Activated naive CD8-positive, alpha-beta T cell treated with anti-CD3 and anti-CD28 coated beads, Interleukin-2, amount 50 U/mL, for 24 hours (primary cell): Measurements from ENCODE around the gene RAPGEF2.
"Not testable (repeated sequence)": the region's sequence is repeated elsewhere in the genome, so short reads cannot be mapped to it uniquely, and the experiment has no call there.

ENCODE experiments used
- ATAC-seq: fragments of 150-1000 bp; cut with Tn5 transposase; one replicate; pipeline ENCODE4 v1.10.0; 2021
- DNase-seq: peaks from one replicate; pipeline ENCODE4 v3.0.0; 2021
- H3K27ac Mint-ChIP-seq: one replicate; pipeline ENCODE4 v1.8.0; 2021; ENCODE audit warnings: mild to moderate bottlenecking, mixed read lengths
- H3K27me3 Mint-ChIP-seq: one replicate; pipeline ENCODE4 v1.8.0; 2021; ENCODE audit warnings: mixed read lengths
- H3K36me3 Mint-ChIP-seq: one replicate; pipeline ENCODE4 v1.8.0; 2021; ENCODE audit warnings: low read depth, mixed read lengths
- H3K4me1 Mint-ChIP-seq: one replicate; pipeline ENCODE4 v1.8.0; 2021; ENCODE audit warnings: mixed read lengths
- H3K4me3 Mint-ChIP-seq: one replicate; pipeline ENCODE4 v1.8.0; 2021; ENCODE audit warnings: mild to moderate bottlenecking, moderate library complexity, mixed read lengths
- H3K9me3 Mint-ChIP-seq: one replicate; pipeline ENCODE4 v1.8.0; 2021; ENCODE audit warnings: mixed read lengths

RAPGEF2 gene

GRCh38 chr4:159175989-159176375 is 73.1 kb downstream of the RAPGEF2 start:
- H3K36me3 Mint-ChIP-seq: no peaks in the 10 kb centered on the region
- ATAC-seq (no peak), DNase-seq (no peak)
- H3K4me3 Mint-ChIP-seq: no peak overlapping the region
- H3K27ac Mint-ChIP-seq: no peak overlapping the region
- H3K27me3 Mint-ChIP-seq: peaks cover 5% of the 10 kb centered on the region
- H3K4me1 Mint-ChIP-seq: peaks cover 53% of the 10 kb centered on the region
- no peaks in the 10 kb centered on the region for H3K9me3 Mint-ChIP-seq

GRCh38 chr4:159177265-159178150 is 74.6 kb downstream of the RAPGEF2 start:
- ATAC-seq (peak; percentile 70), DNase-seq (no peak)
- Mint-ChIP-seq H3K27me3 (peaks cover 5% of the 10 kb centered on the region), H3K36me3 (no peaks in the 10 kb centered on the region), H3K27ac (no peak overlapping the region), H3K9me3 (no peaks in the 10 kb centered on the region), H3K4me1 (peaks cover 39% of the 10 kb centered on the region), H3K4me3 (no peak overlapping the region)

- H3K36me3 Mint-ChIP-seq: no peaks in the 10 kb centered on the region
- H3K4me3 Mint-ChIP-seq: no peak overlapping the region
- no peak overlapping the region for H3K27ac Mint-ChIP-seq
- peaks cover 37% of the 10 kb centered on the region for H3K4me1 Mint-ChIP-seq
- no peaks in the 10 kb centered on the region for H3K9me3 Mint-ChIP-seq
- peaks cover 5% of the 10 kb centered on the region for H3K27me3 Mint-ChIP-seq
- ATAC-seq: no peak
- no peak for DNase-seq
Observed at GRCh38 chr4:159178151-159178546, 75.3 kb downstream of the RAPGEF2 start.

GRCh38 chr4:159178979-159179969 is 76.4 kb downstream of the RAPGEF2 start:
- Mint-ChIP-seq H3K4me3 (no peak overlapping the region), H3K36me3 (no peaks in the 10 kb centered on the region), H3K27me3 (peaks cover under 1% of the 10 kb centered on the region), H3K4me1 (peaks cover 37% of the 10 kb centered on the region), H3K27ac (no peak overlapping the region), H3K9me3 (no peaks in the 10 kb centered on the region)
- no peak for ATAC-seq
- DNase-seq: no peak

GRCh38 chr4:159183885-159184605 is 81.2 kb downstream of the RAPGEF2 start:
- DNase-seq, ATAC-seq, H3K27me3 Mint-ChIP-seq, H3K36me3 Mint-ChIP-seq, H3K9me3 Mint-ChIP-seq, H3K4me3 Mint-ChIP-seq, H3K27ac Mint-ChIP-seq: not testable (repeated sequence)
- H3K4me1 Mint-ChIP-seq: peaks cover 25% of the 10 kb centered on the region

GRCh38 chr4:159185591-159186023 is 82.7 kb downstream of the RAPGEF2 start:
- Mint-ChIP-seq H3K27me3 (no peaks in the 10 kb centered on the region), H3K27ac (peak overlapping the region; percentile 6), H3K4me1 (peaks cover 13% of the 10 kb centered on the region), H3K9me3 (no peaks in the 10 kb centered on the region), H3K36me3 (no peaks in the 10 kb centered on the region), H3K4me3 (no peak overlapping the region)
- no peak for DNase-seq
- ATAC-seq: peak; percentile 63

- Mint-ChIP-seq H3K27ac (no peak overlapping the region), H3K27me3 (no peaks in the 10 kb centered on the region), H3K4me3 (no peak overlapping the region), H3K4me1 (peaks cover 13% of the 10 kb centered on the region), H3K9me3 (no peaks in the 10 kb centered on the region), H3K36me3 (no peaks in the 10 kb centered on the region)
- ATAC-seq: no peak
- DNase-seq: no peak
Observed at GRCh38 chr4:159188646-159189045, 85.8 kb downstream of the RAPGEF2 start.

GRCh38 chr4:159190651-159191050 is 87.8 kb downstream of the RAPGEF2 start:
- DNase-seq (no peak), ATAC-seq (no peak)
- no peaks in the 10 kb centered on the region for H3K36me3 Mint-ChIP-seq
- H3K4me3 Mint-ChIP-seq: no peak overlapping the region
- no peaks in the 10 kb centered on the region for H3K27me3 Mint-ChIP-seq
- no peak overlapping the region for H3K27ac Mint-ChIP-seq
- H3K4me1 Mint-ChIP-seq: peaks cover 2% of the 10 kb centered on the region
- no peaks in the 10 kb centered on the region for H3K9me3 Mint-ChIP-seq

GRCh38 chr4:159191989-159192388 is 89.1 kb downstream of the RAPGEF2 start:
- H3K9me3 Mint-ChIP-seq: no peaks in the 10 kb centered on the region
- H3K4me3 Mint-ChIP-seq: no peak overlapping the region
- H3K27me3 Mint-ChIP-seq: no peaks in the 10 kb centered on the region
- DNase-seq (no peak), ATAC-seq (no peak)
- no peak overlapping the region for H3K27ac Mint-ChIP-seq
- no peaks in the 10 kb centered on the region for H3K4me1 Mint-ChIP-seq
- no peaks in the 10 kb centered on the region for H3K36me3 Mint-ChIP-seq

GRCh38 chr4:159193046-159193620 is 90.3 kb downstream of the RAPGEF2 start:
- Mint-ChIP-seq H3K9me3 (no peaks in the 10 kb centered on the region), H3K36me3 (no peaks in the 10 kb centered on the region), H3K27ac (no peak overlapping the region), H3K27me3 (no peaks in the 10 kb centered on the region), H3K4me1 (peaks cover 4% of the 10 kb centered on the region), H3K4me3 (no peak overlapping the region)
- ATAC-seq: no peak
- no peak for DNase-seq

GRCh38 chr4:159195361-159195769 is 92.5 kb downstream of the RAPGEF2 start:
- H3K27me3 Mint-ChIP-seq: no peaks in the 10 kb centered on the region
- no peaks in the 10 kb centered on the region for H3K36me3 Mint-ChIP-seq
- ATAC-seq (no peak), DNase-seq (no peak)
- H3K27ac Mint-ChIP-seq: no peak overlapping the region
- no peak overlapping the region for H3K4me3 Mint-ChIP-seq
- H3K4me1 Mint-ChIP-seq: peaks cover 4% of the 10 kb centered on the region
- H3K9me3 Mint-ChIP-seq: no peaks in the 10 kb centered on the region

- DNase-seq: no peak
- no peaks in the 10 kb centered on the region for H3K36me3 Mint-ChIP-seq
- H3K4me1 Mint-ChIP-seq: peaks cover 4% of the 10 kb centered on the region
- no peaks in the 10 kb centered on the region for H3K27me3 Mint-ChIP-seq
- peak overlapping the region; percentile 18 for H3K27ac Mint-ChIP-seq
- no peak for ATAC-seq
- no peak overlapping the region for H3K4me3 Mint-ChIP-seq
- no peaks in the 10 kb centered on the region for H3K9me3 Mint-ChIP-seq
Observed at GRCh38 chr4:159197260-159197884, 94.5 kb downstream of the RAPGEF2 start.

GRCh38 chr4:159197885-159198269 is 95.0 kb downstream of the RAPGEF2 start:
- no peaks in the 10 kb centered on the region for H3K27me3 Mint-ChIP-seq
- no peaks in the 10 kb centered on the region for H3K36me3 Mint-ChIP-seq
- no peak overlapping the region for H3K4me3 Mint-ChIP-seq
- peaks cover 9% of the 10 kb centered on the region for H3K4me1 Mint-ChIP-seq
- peak overlapping the region; percentile 18 for H3K27ac Mint-ChIP-seq
- H3K9me3 Mint-ChIP-seq: no peaks in the 10 kb centered on the region
- DNase-seq (no peak), ATAC-seq (no peak)
